Activated T-helper 17 cell treated with anti-CD3 and anti-CD28 coated beads, Interleukin-2, amount 50 U/mL, for 72 hours (primary cell): ENCODE data around the gene STRA8. TPM values are rescaled to one million over a fixed set of nuclear protein-coding genes. Genes with fewer than 3 reads are reported as not detected.

ENCODE experiments used
- ATAC-seq: fragments of 150-1000 bp; cut with Tn5 transposase; replicated peaks from 2 replicates; pipeline ENCODE4 v1.10.0; 2021; ENCODE audit warnings: mild to moderate bottlenecking, moderate library complexity
- H3K27ac Mint-ChIP-seq: one replicate; pipeline ENCODE4 v1.8.0; 2022; ENCODE audit warnings: mixed read lengths
- H3K27me3 Mint-ChIP-seq: one replicate; pipeline ENCODE4 v1.8.0; 2022; ENCODE audit warnings: mixed read lengths
- H3K36me3 Mint-ChIP-seq: one replicate; pipeline ENCODE4 v1.8.0; 2022; ENCODE audit warnings: low read depth, mild to moderate bottlenecking, mixed read lengths
- H3K4me1 Mint-ChIP-seq: one replicate; pipeline ENCODE4 v1.8.0; 2022; ENCODE audit warnings: mixed read lengths
- H3K4me3 Mint-ChIP-seq: one replicate; pipeline ENCODE4 v1.8.0; 2022; ENCODE audit warnings: mild to moderate bottlenecking, mixed read lengths
- H3K9me3 Mint-ChIP-seq: one replicate; pipeline ENCODE4 v1.8.0; 2022; ENCODE audit warnings: mixed read lengths
- total RNA-seq, 2 donors: library from RNA; stranded (reverse); gene quantifications; one replicate each; pipeline ENCODE4 v1.2.3, GENCODE V29; 2022

STRA8 gene
- total RNA-seq, result not detected

- ATAC-seq, result no peak
Measured at GRCh38 chr7:135233570-135233969, at the start of gene STRA8. Gene STRA8 (plus strand): TSS chr7:135233838. CDS start chr7:135240525, 6,687 bp downstream.

DNA sequence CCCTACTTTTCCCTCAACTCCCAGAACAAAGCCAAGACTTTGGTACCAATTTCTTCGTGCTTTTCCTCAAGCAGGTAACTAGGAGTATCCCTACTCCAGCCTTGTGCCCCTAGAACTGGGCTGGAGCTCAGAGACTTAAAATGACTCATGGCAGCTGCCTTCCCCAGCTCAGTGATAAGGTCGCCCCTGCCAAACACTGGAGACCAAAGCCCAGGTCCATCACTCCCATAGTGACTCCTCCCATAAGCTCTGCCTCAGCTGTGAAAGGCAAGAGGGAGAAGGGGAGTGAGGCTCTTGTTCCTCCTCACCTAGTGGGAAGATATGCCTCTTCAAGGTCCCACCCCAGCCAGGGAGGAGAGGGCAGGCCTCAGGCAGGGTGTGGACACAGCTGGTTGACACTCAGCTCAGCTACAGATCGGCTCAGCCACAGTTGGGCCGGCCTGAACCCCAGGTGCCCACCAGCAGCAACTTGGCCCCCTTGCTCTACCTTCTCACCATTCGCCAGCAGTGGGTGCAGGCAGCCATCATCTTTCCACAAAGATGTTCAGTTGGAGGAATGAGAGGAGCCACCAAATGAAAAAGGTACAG, 49.3 kb upstream of the STRA8 start:
- peaks cover 68% of the 10 kb centered on the region for H3K36me3 Mint-ChIP-seq
- H3K27ac Mint-ChIP-seq, result no peak overlapping the region
- H3K4me1 Mint-ChIP-seq, result no peaks in the 10 kb centered on the region
- H3K4me3 Mint-ChIP-seq, result no peak overlapping the region
- H3K9me3 Mint-ChIP-seq, result peaks cover 12% of the 10 kb centered on the region
- H3K27me3 Mint-ChIP-seq, result no peaks in the 10 kb centered on the region
- no peak for ATAC-seq

More at GRCh38 chr7:135233570-135233969, at the start of gene STRA8:
- Mint-ChIP-seq H3K9me3 (no peaks in the 10 kb centered on the region), H3K36me3 (no peaks in the 10 kb centered on the region), H3K4me3 (no peak within 1 kb of the TSS), H3K27me3 (no peaks in the 10 kb centered on the region), H3K27ac (no peak within 1 kb of the TSS), H3K4me1 (peaks cover 4% of the 10 kb centered on the region)

DNA sequence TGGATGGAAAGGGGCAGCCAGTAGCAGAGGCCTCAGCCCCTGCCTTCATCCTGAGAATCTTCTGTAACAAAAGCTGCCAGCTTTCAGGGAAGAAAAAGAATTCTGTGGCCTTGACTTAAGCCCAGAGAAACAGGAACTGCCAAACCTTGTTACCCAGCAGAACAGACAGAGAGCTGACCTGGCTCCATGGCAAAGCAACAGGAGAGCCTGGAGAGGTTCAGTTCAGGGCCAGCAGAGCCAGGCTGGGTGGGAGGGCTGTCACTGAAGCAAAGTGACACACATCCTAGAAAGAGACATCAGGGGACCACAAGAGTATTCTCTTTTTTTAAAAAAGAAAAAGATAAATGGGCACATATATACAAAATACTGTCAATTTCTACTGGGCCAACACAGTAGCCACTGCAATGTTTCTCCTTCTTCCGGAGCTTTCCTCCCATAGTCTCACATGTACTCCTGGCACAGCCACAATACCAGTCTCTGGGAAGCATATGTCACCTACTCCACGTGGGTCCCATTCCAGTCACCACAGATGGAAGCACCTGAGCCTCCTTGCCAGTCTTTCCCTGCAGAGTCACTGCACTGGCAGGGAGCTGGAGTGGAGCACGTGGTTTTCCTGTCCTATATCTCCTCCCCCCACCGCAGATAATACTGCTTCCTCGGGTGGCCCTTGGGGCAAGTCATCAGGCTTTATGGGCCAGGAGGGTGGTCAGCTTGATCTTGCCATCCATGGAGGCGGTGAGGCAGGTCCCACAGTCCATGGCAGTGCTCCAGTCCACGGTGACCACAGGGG, 48.0 kb upstream of the STRA8 start:
- peaks cover 81% of the 10 kb centered on the region for H3K36me3 Mint-ChIP-seq
- no peak overlapping the region for H3K4me3 Mint-ChIP-seq
- H3K27me3 Mint-ChIP-seq, result no peaks in the 10 kb centered on the region
- no peaks in the 10 kb centered on the region for H3K4me1 Mint-ChIP-seq
- peaks cover 8% of the 10 kb centered on the region for H3K9me3 Mint-ChIP-seq
- ATAC-seq, result no peak
- no peak overlapping the region for H3K27ac Mint-ChIP-seq

GRCh38 chr7:135186261-135186540, 47.4 kb upstream of the STRA8 start:
- peaks cover 8% of the 10 kb centered on the region for H3K9me3 Mint-ChIP-seq
- no peak overlapping the region for H3K27ac Mint-ChIP-seq
- ATAC-seq, result no peak
- H3K4me1 Mint-ChIP-seq, result no peaks in the 10 kb centered on the region
- H3K27me3 Mint-ChIP-seq, result no peaks in the 10 kb centered on the region
- peaks cover 87% of the 10 kb centered on the region for H3K36me3 Mint-ChIP-seq
- H3K4me3 Mint-ChIP-seq, result no peak overlapping the region

DNA sequence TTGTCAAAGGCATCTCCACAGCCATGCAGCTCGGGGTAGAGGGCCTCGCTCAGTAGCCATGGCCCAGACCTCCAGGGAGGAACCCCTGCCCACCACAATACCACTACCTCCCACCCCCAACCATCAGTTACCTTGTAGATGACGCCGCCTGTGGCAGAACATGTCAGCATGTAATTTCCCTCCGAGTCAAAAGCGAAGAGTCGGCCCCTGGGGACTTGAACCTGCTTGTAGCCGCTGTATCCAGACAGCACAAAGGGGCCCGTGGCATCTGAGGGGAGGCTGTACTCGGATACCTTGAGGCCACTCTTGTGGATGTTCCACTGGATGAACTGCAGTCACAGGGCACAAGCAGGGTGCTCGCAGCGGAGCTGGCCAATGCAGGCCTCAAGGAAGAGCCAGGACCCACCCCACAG, 46.8 kb upstream of the STRA8 start:
- no peaks in the 10 kb centered on the region for H3K27me3 Mint-ChIP-seq
- H3K36me3 Mint-ChIP-seq, result peaks cover 93% of the 10 kb centered on the region
- H3K4me1 Mint-ChIP-seq, result no peaks in the 10 kb centered on the region
- H3K27ac Mint-ChIP-seq, result no peak overlapping the region
- ATAC-seq, result no peak
- H3K4me3 Mint-ChIP-seq, result no peak overlapping the region
- peaks cover 8% of the 10 kb centered on the region for H3K9me3 Mint-ChIP-seq

- Mint-ChIP-seq H3K4me3 (no peak overlapping the region), H3K27ac (peak overlapping the region; percentile 49), H3K4me1 (no peaks in the 10 kb centered on the region), H3K27me3 (no peaks in the 10 kb centered on the region), H3K36me3 (peaks cover 99% of the 10 kb centered on the region), H3K9me3 (peaks cover 2% of the 10 kb centered on the region)
- ATAC-seq, result no peak
Measured at GRCh38 chr7:135188298-135188984, 45.2 kb upstream of the STRA8 start.

DNA sequence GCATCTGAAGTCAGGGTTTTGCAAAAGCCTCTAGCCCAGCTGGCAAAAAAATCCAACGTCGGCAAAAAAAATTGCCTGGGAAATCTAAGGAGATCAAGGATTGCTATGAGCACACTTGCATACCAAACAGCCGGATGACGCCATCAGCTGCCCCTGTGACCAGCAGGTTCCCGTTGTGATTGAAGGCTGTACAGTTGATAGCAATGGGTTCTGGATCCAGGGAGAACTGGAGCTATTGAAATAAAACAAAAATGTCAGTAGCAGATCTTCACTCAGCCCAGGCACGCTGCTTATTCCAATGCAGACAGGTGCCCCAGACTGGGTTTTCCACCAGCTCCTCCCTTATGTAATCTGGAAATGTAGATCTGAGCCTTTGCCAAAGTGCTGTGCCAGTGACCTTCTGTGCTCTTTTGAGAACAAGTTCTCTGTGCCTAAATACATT, 44.4 kb upstream of the STRA8 start:
- Mint-ChIP-seq H3K27me3 (no peaks in the 10 kb centered on the region), H3K4me1 (no peaks in the 10 kb centered on the region), H3K9me3 (no peaks in the 10 kb centered on the region), H3K36me3 (peaks cover 99% of the 10 kb centered on the region), H3K27ac (no peak overlapping the region), H3K4me3 (no peak overlapping the region)
- ATAC-seq, result no peak

DNA sequence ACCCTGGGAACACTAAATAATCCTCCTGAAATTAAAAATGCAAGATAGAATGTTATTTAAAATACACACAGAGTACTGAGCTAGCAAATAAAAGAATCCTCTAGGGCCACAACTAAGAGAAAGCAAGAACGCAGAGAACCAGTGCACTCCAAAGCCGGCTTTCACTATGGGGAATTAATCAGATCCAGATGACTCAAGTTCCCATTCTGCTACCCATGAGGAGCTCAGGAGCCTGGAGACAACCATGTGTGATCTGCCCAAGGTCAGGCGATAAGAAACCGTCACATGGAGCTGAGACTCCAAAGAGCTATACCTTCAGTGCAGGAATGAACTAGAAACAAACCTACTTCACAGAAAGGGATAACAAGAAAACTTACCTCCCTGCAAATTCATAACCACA, 43.7 kb upstream of the STRA8 start:
- peak overlapping the region; percentile 29 for H3K27ac Mint-ChIP-seq
- ATAC-seq, result no peak
- no peaks in the 10 kb centered on the region for H3K4me1 Mint-ChIP-seq
- no peaks in the 10 kb centered on the region for H3K9me3 Mint-ChIP-seq
- H3K4me3 Mint-ChIP-seq, result no peak overlapping the region
- no peaks in the 10 kb centered on the region for H3K27me3 Mint-ChIP-seq
- peaks cover 99% of the 10 kb centered on the region for H3K36me3 Mint-ChIP-seq

DNA sequence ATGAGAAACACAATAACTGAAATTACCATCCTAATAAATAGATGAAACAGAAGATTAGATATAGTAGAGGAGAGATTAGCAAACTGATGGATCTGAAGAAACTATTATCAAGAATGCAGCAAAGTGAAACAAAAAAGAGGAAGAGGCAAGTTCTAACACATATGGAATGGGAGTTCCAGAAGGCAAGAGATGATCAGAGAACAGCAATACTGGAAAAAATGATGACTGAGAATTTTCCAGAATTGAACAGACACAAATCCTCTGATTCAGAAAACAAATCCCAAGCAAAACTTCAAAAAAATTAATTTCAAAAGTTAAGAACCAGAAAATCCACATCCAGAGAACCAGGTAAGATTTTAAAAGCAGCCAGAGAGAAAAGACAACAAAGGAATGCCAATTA, 42.9 kb upstream of the STRA8 start:
- Mint-ChIP-seq H3K4me3 (no peak overlapping the region), H3K27ac (peak overlapping the region; percentile 29), H3K9me3 (no peaks in the 10 kb centered on the region), H3K27me3 (no peaks in the 10 kb centered on the region), H3K36me3 (peaks cover 99% of the 10 kb centered on the region), H3K4me1 (no peaks in the 10 kb centered on the region)
- no peak for ATAC-seq

DNA sequence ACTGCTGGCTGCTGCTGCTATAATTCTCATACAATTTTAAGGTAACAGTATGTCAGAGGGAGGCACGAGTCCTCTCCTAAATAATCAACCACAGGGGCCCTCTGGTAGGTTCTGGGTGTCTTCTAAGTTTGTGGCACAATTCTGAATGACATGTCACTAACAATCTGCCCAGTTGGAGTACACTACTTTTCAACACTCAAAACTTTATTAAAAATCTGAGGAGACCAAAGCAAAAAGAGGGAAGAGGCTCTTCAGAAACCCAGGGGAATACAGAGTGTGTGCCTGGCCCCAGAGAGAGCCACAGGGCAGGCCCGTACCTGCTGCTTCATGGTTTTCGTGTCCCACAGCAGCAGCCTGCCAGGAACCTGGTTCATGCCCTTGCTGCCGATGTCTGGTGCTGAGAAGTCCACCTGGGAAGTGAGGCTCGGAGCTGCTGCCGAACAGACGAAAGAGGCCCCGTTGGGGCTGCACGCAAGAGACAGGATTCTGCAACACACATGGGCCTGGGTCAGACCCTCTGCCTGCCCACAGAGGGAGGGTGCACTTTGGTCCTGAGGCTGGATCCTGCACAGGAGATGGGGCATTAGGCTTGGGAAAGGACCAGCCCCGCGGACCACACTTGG, 40.6 kb upstream of the STRA8 start:
- H3K36me3 Mint-ChIP-seq, result peaks cover 100% of the 10 kb centered on the region
- H3K27me3 Mint-ChIP-seq, result no peaks in the 10 kb centered on the region
- H3K4me3 Mint-ChIP-seq, result no peak overlapping the region
- no peak for ATAC-seq
- H3K4me1 Mint-ChIP-seq, result no peaks in the 10 kb centered on the region
- H3K27ac Mint-ChIP-seq, result peak overlapping the region; percentile 43
- H3K9me3 Mint-ChIP-seq, result no peaks in the 10 kb centered on the region

DNA sequence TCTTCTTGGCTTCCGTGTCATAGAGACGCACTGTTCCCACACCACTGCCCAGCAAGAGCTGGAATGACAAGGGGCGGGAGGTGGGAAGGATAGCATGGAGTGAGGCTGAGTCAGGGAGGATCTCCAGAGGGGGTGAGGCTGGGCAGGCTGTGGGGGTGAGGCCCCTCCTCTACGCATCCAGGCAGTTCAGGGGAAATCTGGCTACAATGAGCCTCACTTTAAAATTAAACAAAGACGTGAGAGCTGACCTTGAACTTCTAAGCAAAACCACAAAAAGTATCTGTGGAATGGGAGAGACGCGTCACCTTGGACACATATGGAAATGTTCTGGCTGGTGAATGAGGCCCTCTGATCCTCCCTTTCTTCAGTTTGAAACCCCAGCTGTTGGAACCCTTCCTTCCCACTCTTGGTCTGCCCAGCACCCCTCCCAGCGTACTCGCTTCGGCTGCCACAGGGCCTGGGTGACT, 40.0 kb upstream of the STRA8 start:
- H3K9me3 Mint-ChIP-seq, result no peaks in the 10 kb centered on the region
- no peak overlapping the region for H3K4me3 Mint-ChIP-seq
- no peaks in the 10 kb centered on the region for H3K27me3 Mint-ChIP-seq
- ATAC-seq, result no peak
- peaks cover 100% of the 10 kb centered on the region for H3K36me3 Mint-ChIP-seq
- peak overlapping the region; percentile 43 for H3K27ac Mint-ChIP-seq
- no peaks in the 10 kb centered on the region for H3K4me1 Mint-ChIP-seq

DNA sequence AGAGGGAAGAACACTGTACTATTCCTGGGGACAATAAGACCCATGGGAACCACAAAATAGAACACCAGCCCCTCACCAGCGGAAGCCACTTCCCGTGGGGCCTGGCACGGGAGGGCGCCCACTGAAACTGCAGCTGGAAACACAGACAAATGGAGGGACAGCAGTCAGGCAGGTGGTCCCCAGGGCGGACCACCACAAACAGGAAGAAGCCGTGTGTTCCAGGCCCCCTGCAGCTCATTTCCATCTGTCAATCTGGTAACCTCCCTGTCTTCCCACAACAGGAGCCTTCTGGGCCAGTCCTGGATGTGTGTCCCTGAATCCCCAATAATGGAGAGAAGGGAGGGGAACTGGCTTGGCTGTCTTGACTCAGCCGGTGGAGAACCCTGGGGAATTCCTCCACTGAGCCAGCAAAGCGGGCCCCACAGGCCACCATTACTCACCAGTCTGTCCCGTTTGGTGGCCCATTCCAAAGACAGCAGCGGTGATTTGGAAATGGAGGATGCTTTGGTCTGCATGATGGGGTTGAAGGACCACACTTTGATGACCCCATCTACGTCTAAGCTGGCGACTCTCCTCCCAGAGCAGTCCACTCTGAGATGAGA, 39.0 kb upstream of the STRA8 start:
- Mint-ChIP-seq H3K4me3 (no peak overlapping the region), H3K36me3 (peaks cover 100% of the 10 kb centered on the region), H3K27ac (peak overlapping the region; percentile 43), H3K9me3 (no peaks in the 10 kb centered on the region), H3K27me3 (no peaks in the 10 kb centered on the region), H3K4me1 (no peaks in the 10 kb centered on the region)
- no peak for ATAC-seq

- no peaks in the 10 kb centered on the region for H3K9me3 Mint-ChIP-seq
- H3K36me3 Mint-ChIP-seq, result peaks cover 96% of the 10 kb centered on the region
- H3K27ac Mint-ChIP-seq, result no peak overlapping the region
- no peak overlapping the region for H3K4me3 Mint-ChIP-seq
- H3K27me3 Mint-ChIP-seq, result no peaks in the 10 kb centered on the region
- no peaks in the 10 kb centered on the region for H3K4me1 Mint-ChIP-seq
- no peak for ATAC-seq
Measured at GRCh38 chr7:135195156-135195555, 38.5 kb upstream of the STRA8 start.

DNA sequence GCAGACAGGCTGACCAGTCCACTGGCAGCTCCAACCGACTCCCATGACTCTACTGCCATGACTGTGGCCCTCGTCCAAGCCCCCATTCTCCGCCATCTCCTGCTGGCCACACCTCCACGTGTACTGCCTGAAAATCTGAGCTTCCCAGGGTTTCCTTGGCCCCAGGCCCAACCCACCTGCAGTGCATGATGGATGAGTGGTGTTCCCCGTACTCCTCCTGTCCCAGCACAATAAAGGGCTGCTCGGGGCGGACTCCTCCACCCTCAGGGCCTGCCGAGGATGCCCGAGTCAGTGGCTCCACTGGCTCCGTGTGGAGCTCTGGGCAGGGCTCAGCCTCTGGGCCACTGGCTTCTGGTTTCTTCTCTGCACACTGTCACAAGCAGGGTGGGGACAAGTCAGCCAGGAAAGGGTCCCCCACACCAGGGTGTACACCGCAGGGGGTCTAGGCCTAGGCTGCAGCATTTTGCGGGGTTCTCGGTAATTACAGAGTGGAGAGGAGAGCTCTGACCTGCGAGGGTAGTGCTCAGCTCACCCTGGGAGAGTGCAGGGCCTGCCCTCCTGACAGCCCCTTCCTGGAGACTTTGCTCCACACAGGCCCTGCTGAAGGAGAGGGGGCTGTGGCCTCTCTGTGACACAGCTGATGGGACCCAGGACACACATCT, 37.5 kb upstream of the STRA8 start:
- no peak overlapping the region for H3K27ac Mint-ChIP-seq
- H3K36me3 Mint-ChIP-seq, result peaks cover 96% of the 10 kb centered on the region
- ATAC-seq, result no peak
- H3K9me3 Mint-ChIP-seq, result no peaks in the 10 kb centered on the region
- no peak overlapping the region for H3K4me3 Mint-ChIP-seq
- H3K27me3 Mint-ChIP-seq, result no peaks in the 10 kb centered on the region
- no peaks in the 10 kb centered on the region for H3K4me1 Mint-ChIP-seq
